Retinal pigment epithelial cell (primary cell): Measurements from ENCODE around the gene TMED9.

Source experiments
- DNase-seq: peaks from one replicate; pipeline ENCODE4 v3.0.0-alpha.2; 2010; ENCODE audit warnings: low read depth
- H3K4me3 ChIP-seq: 2 replicates; pipeline ENCODE4 v1.5.1; 2011; ENCODE audit warnings: mild to moderate bottlenecking, low read length, control low read depth, moderate library complexity
- TF ChIP-seq, protein P1 (sequence below): conservative IDR thresholded peaks from 2 replicates; pipeline ENCODE4 v1.5.1; 2011; ENCODE audit warnings: low read depth, low read length, control low read depth, inconsistent platforms

Gene TMED9

DNA sequence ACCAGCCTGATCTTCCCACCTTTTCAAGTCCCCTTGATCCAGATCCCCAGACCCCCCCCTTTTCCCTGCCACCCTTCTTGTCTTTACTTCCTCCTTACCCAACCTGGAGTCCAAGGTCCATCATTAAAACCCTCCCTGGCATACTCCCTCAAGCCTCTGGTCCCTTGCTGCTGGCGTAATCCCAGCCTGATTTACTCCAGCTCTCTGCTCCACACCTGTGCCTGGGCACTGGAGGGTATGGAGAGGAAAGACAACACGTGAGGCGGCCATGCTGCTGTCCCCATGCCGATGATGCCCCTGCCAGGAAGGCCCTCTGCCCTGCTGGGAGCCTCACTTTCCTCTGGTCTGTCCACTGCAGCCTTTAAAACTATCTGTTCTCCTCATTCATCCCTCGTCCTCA is 13.1 kb downstream of the TMED9 start:
- TF ChIP-seq, protein P1, sequence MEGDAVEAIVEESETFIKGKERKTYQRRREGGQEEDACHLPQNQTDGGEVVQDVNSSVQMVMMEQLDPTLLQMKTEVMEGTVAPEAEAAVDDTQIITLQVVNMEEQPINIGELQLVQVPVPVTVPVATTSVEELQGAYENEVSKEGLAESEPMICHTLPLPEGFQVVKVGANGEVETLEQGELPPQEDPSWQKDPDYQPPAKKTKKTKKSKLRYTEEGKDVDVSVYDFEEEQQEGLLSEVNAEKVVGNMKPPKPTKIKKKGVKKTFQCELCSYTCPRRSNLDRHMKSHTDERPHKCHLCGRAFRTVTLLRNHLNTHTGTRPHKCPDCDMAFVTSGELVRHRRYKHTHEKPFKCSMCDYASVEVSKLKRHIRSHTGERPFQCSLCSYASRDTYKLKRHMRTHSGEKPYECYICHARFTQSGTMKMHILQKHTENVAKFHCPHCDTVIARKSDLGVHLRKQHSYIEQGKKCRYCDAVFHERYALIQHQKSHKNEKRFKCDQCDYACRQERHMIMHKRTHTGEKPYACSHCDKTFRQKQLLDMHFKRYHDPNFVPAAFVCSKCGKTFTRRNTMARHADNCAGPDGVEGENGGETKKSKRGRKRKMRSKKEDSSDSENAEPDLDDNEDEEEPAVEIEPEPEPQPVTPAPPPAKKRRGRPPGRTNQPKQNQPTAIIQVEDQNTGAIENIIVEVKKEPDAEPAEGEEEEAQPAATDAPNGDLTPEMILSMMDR = no peak
- DNase-seq = no peak
- H3K4me3 ChIP-seq = no peak overlapping the region

DNA sequence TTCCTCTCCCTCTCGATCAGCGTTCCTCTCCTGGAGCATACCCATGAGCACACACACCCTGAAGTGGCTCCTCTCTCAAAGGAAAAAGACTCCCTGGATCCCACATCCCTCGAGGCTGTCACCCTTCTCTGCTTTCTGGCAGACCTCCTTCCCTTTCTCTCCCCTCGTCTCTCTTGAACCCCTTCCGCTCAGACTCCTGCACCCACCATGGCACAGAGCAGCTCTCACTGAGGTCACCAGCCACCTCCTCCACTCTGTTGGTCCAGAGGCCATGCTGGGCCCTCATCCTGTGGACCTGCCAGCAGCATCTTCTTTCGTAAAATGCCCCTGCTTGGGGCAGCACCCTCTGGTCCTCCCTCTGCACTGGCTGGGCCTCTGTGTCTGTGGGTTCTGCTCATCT is 13.7 kb downstream of the TMED9 start:
- TF ChIP-seq, protein P1 = no peak
- DNase-seq = no peak
- no peak overlapping the region for H3K4me3 ChIP-seq

DNA sequence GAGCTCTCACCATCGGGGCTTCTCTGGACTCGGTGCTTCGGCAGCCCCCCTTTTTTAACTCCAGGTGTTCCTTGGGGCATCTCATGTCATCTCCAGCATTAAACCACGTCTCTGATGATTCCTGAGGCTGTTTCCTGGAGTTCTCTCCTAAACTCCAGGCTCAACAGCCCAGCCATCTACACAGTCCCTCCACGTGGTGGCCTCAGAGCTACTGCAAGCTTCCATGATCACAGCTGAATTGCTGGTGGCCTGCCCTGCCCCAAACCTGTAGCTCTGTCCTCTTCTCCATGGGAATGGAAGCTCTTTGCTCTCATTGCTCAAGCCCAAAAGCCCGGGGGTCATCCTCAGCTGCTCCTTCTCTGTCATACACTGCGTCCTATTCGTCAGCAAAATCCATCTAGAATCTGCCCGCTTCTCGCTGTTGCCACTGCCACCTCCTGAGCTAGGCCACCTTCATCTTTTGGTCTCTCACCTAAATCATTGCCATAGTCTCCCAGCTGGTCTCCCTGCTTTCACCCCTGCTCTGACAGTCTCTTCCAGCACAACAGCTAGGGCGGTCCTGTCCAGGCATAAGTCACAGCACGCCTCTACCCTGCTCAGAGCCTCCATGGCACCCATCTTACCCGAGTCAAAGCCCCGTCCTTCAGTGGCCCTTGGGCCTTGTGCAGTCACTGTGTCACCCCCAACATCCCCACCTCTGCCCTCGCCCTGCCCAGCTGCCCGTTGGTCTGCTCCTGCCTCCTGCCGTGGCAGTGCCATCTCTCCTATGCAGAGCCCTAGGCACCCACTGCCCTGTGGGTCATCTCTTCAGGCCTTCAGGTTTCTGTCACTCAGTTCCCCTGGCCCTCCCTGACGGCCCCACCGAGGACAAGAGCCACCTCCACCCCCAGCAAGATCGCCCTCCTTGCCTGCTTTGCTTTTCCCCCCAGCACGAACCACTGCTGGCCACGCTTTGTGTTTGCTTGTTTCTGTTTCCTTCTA is 14.4 kb downstream of the TMED9 start:
- no peak for DNase-seq
- H3K4me3 ChIP-seq = no peak overlapping the region
- TF ChIP-seq, protein P1 = no peak

DNA sequence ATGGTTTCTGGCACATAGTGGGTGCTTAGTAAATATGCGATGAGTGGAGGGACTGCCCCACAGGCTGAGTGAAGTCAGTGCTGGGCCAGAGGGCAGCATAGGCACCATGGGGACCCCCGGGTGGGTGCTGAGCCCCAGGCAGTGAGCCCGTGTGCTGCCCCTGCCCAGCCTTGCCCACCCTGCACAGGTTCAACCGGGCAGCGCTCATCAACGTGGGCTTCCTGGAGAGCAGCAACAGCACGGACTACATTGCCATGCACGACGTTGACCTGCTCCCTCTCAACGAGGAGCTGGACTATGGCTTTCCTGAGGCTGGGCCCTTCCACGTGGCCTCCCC is 15.1 kb downstream of the TMED9 start:
- TF ChIP-seq, protein P1 = no peak
- no peak overlapping the region for H3K4me3 ChIP-seq
- DNase-seq = no peak

DNA sequence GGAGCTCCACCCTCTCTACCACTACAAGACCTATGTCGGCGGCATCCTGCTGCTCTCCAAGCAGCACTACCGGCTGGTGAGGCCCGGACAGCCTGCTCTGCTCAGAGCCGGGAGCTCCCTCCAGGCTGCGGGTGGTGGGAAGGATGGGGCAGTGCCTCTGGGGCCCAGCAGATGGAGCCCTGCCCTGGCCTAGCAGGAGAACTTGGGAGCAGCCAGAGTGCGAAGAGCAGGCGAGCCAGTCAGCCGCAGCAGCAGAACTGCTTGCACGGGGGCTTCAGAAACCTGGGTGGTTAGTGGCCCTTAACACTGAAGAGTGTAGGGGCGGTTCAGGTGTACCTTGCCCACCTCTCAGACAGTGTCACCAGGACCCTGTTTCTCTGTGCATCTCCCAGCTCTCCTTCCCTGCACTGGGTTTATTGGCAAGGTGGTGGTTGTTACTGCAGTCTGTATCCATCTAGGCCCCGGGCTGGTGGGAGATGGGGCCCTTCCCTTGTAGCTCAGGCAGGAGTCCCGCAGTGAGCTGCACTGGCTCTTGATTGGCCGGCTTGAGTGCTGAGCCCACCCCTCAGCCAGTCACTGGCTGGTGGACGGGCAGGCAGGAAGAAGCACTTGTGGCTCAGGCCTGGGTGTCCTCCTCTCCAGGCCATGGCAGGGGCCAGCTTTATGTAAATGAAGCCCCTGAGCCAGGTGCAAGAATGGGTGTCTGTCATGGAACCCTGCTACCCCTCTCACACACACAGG is 15.6 kb downstream of the TMED9 start:
- H3K4me3 ChIP-seq = no peak overlapping the region
- DNase-seq = no peak
- TF ChIP-seq, protein P1 = peak; percentile 97

DNA sequence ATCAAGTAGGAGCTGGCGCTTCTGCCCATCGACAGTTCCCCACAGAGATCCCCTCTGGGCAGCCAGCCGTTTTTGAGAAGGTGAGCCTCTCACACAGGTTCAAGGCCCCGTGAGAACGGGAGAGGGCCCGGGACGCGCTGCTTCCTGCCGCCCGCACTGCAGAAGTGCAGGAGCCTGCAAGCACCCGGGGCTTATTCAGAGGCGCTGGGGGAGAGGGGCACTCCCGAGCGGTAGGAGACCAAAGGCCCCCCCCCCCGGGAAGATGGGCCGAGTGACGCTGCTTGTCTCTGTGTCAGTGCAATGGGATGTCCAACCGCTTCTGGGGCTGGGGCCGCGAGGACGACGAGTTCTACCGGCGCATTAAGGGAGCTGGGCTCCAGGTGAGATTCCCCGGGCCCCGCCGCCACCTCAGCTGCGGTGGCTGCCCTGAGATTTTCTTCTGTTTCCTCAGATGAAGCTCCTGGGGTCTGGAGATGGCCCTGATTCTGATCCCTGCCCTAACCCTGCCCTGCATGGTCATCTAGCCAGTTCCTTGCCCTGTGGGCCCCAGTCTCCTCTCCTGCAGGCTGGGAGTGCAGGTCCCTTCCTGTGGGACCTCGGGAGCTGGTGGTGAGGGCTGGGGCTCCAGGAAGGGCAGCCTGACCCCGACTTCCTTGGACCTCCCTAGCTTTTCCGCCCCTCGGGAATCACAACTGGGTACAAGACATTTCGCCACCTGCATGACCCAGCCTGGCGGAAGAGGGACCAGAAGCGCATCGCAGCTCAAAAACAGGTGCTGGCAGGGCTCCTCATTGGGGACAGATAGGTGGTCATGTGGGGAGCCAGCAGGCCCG is 16.5 kb downstream of the TMED9 start:
- DNase-seq = no peak
- TF ChIP-seq, protein P1 = no peak
- H3K4me3 ChIP-seq = no peak overlapping the region
